ENCODE data around the gene RNU6-9. TPM values are rescaled to one million over a fixed set of nuclear protein-coding genes. Genes with fewer than 3 reads are reported as not detected.

Gene RNU6-9
- total and polyA plus RNA-seq, 11 donors: not detected

GRCh38 chr19:871446-872265, 21.6 kb upstream of the RNU6-9 start:
- Histone ChIP-seq H3K9me3 (no peaks in the 10 kb centered on the region), H3K27me3 (no peaks in the 10 kb centered on the region), H3K4me1 (peaks cover 0 to 28% (median 8%) of the 10 kb centered on the region in 12 donors), H3K36me3 (peaks cover 0 to 69% (median 42%) of the 10 kb centered on the region in 9 donors), H3K27ac (peak overlapping the region in 5 of 12 donors; percentile 5 to 66 (median 62)), H3K4me3 (no peak overlapping the region)
- intact Hi-C loops (cut with DNase I): loop anchor here in 1 of 10 donors (5.0 kb wide), 1 partner anchor 41 kb away; the partner anchor contains the start of gene R3HDM4
- 89 to 93% (median 91%) methylated on average over 18 to 24 of the region's 33 CpGs for WGBS, 4 donors
- no peak for ATAC-seq
- no peak for DNase-seq
- TF ChIP-seq POLR2A (IDR thresholded peaks at IDR 0.05): no peak
- no peak for TF ChIP-seq CTCF (IDR thresholded peaks at IDR 0.05)

- Histone ChIP-seq H3K4me1 (peaks cover 0 to 28% (median 8%) of the 10 kb centered on the region in 12 donors), H3K27me3 (no peaks in the 10 kb centered on the region), H3K27ac (peak overlapping the region in 4 of 12 donors; percentile 5 to 64 (median 50)), H3K4me3 (peak overlapping the region in 1 of 12 donors; percentile 15), H3K9me3 (no peaks in the 10 kb centered on the region), H3K36me3 (peaks cover 0 to 76% (median 45%) of the 10 kb centered on the region in 9 donors)
- intact Hi-C loops (cut with DNase I): loop anchor here in 1 of 10 donors (5.0 kb wide), 1 partner anchor 40 kb away; the partner anchor contains the start of gene R3HDM4
- ATAC-seq (peak in 2 of 4 donors; percentile 15 to 52), DNase-seq (peak in 3 of 5 donors; percentile 43 to 77 (median 67))
- no peak for TF ChIP-seq CTCF (IDR thresholded peaks at IDR 0.05)
- TF ChIP-seq POLR2A (IDR thresholded peaks at IDR 0.05): no peak
- WGBS, 4 donors: 80 to 87% (median 84%) methylated on average over 26 to 27 of the region's 27 CpGs
Observed at GRCh38 chr19:872266-872951, 20.9 kb upstream of the RNU6-9 start.

- WGBS, 4 donors: 90 to 95% (median 90%) methylated on average over 8 to 12 of the region's 13 CpGs
- Histone ChIP-seq H3K4me3 (no peak overlapping the region), H3K27ac (no peak overlapping the region), H3K4me1 (peaks cover 0 to 22% (median 8%) of the 10 kb centered on the region in 12 donors), H3K27me3 (no peaks in the 10 kb centered on the region), H3K9me3 (no peaks in the 10 kb centered on the region), H3K36me3 (peaks cover 0 to 70% (median 40%) of the 10 kb centered on the region in 9 donors)
- peak in 1 of 4 donors; percentile 14 for ATAC-seq
- TF ChIP-seq CTCF (IDR thresholded peaks at IDR 0.05): no peak
- no peak for DNase-seq
- intact Hi-C loops (cut with DNase I): loop anchor here in 1 of 10 donors (5.0 kb wide), 1 partner anchor 39 kb away; the partner anchor contains the start of gene R3HDM4
Observed at GRCh38 chr19:873084-873483, 20.2 kb upstream of the RNU6-9 start.

Data from heart left ventricle (tissue), 16 donors.